CD4-positive, CD25-positive, alpha-beta regulatory T cell (primary cell): ENCODE data around the gene U2SURP. TPM values are rescaled to one million over a fixed set of nuclear protein-coding genes. Genes with fewer than 3 reads are reported as not detected.
A peak's percentile ranks its signal among the peaks of the same experiment; 100 is the strongest.
"Not testable (repeated sequence)": the region's sequence is repeated elsewhere in the genome, so short reads cannot be mapped to it uniquely, and the experiment has no call there.

Source experiments
- ATAC-seq, 2 donors: fragments of 150-1000 bp; cut with Tn5 transposase; one replicate each; pipeline ENCODE4 v1.10.0; 2021; ENCODE audit warnings: low read depth in 2 of 2, moderate number of reproducible peaks in 2 of 2, moderate library complexity in 1 of 2
- DNase-seq, 3 donors: peaks; one replicate each; pipeline versions ENCODE4 v3.0.0 to v3.0.0-alpha.2; 2012 to 2022; ENCODE audit warnings: mixed read lengths in 1 of 3
- H3K27ac ChIP-seq: one replicate; pipeline ENCODE4 v1.7.0; 2013; ENCODE audit warnings: mild to moderate bottlenecking, low read length; ENCODE audit not compliant: insufficient read depth, poor library complexity, severe bottlenecking
- H3K27me3 ChIP-seq: one replicate; pipeline ENCODE4 v1.7.0; 2013; ENCODE audit warnings: low read length; ENCODE audit not compliant: control insufficient read depth, insufficient read depth
- H3K36me3 ChIP-seq: one replicate; pipeline ENCODE4 v1.7.0; 2013; ENCODE audit warnings: mild to moderate bottlenecking, low read length, moderate library complexity; ENCODE audit not compliant: control insufficient read depth, insufficient read depth
- H3K4me1 ChIP-seq: 2 replicates; pipeline ENCODE4 v1.7.0; 2013; ENCODE audit warnings: mild to moderate bottlenecking, low read length; ENCODE audit not compliant: insufficient read depth, control insufficient read depth, poor library complexity, severe bottlenecking
- H3K4me3 ChIP-seq: one replicate; pipeline ENCODE4 v1.7.0; 2013; ENCODE audit warnings: low read depth, mild to moderate bottlenecking, low read length, moderate library complexity
- H3K9me3 ChIP-seq, 2 experiments: 1 replicate in 1 of 2; 2 replicates in 1 of 2; pipeline ENCODE4 v1.7.0; 2013; ENCODE audit warnings: low read length in 2 of 2, mild to moderate bottlenecking in 1 of 2, moderate library complexity in 1 of 2; ENCODE audit not compliant: control insufficient read depth in 2 of 2
- H3K27ac Mint-ChIP-seq, 3 donors: one replicate each; pipeline ENCODE4 v1.8.0; 2020 to 2022; ENCODE audit warnings: mild to moderate bottlenecking in 3 of 3, mixed read lengths in 3 of 3, moderate library complexity in 2 of 3
- H3K27me3 Mint-ChIP-seq: one replicate; pipeline ENCODE4 v1.8.0; 2022; ENCODE audit warnings: mild to moderate bottlenecking, mixed read lengths
- H3K36me3 Mint-ChIP-seq: one replicate; pipeline ENCODE4 v1.8.0; 2020; ENCODE audit warnings: mixed read lengths
- H3K4me1 Mint-ChIP-seq, 4 donors: one replicate each; pipeline ENCODE4 v1.8.0; 2020 to 2022; ENCODE audit warnings: mixed read lengths in 4 of 4, mild to moderate bottlenecking in 1 of 4
- H3K4me3 Mint-ChIP-seq, 4 donors: one replicate each; pipeline ENCODE4 v1.8.0; 2020 to 2022; ENCODE audit warnings: mild to moderate bottlenecking in 4 of 4, mixed read lengths in 4 of 4, moderate library complexity in 3 of 4
- H3K9me3 Mint-ChIP-seq, 7 donors: one replicate each; pipeline ENCODE4 v1.8.0; 2020 to 2022; ENCODE audit warnings: mixed read lengths in 7 of 7, mild to moderate bottlenecking in 3 of 7, moderate library complexity in 2 of 7
- polyA plus RNA-seq, 4 donors: library from polyadenylated mRNA; unstranded; fragments of 300-500 nt; fragmentation: Illumina TruSeq; gene quantifications; one replicate each; pipeline ENCODE4 v1.2.3, GENCODE V29; 2021
- total RNA-seq: library from RNA; stranded (reverse); gene quantifications from one replicate; pipeline ENCODE4 v1.2.3, GENCODE V29; 2022

The U2SURP gene
- total and polyA plus RNA-seq, 5 donors from 2014 or later: 94.2 to 175 (median 116) TPM

GRCh38 chr3:143045639-143046038 is 44.3 kb downstream of the U2SURP start:
- Mint-ChIP-seq H3K36me3 (peaks cover 20% of the 10 kb centered on the region), H3K4me1 (peaks cover 0 to 4% (median 1%) of the 10 kb centered on the region in 4 donors), H3K9me3 (peaks cover 0 to 2% (median 0%) of the 10 kb centered on the region in 7 donors), H3K27me3 (no peaks in the 10 kb centered on the region), H3K4me3 (no peak overlapping the region), H3K27ac (no peak overlapping the region)
- ATAC-seq: no peak
- Histone ChIP-seq H3K36me3 (peaks cover 60% of the 10 kb centered on the region), H3K27me3 (no peaks in the 10 kb centered on the region), H3K27ac (no peak overlapping the region), H3K4me1 (no peaks in the 10 kb centered on the region), H3K9me3 (no peaks in the 10 kb centered on the region), H3K4me3 (no peak overlapping the region)
- no peak for DNase-seq

GRCh38 chr3:143046075-143046474 is 44.7 kb downstream of the U2SURP start:
- not testable (repeated sequence) for H3K4me1 ChIP-seq, H3K9me3 Mint-ChIP-seq, H3K9me3 ChIP-seq, H3K4me3 ChIP-seq, H3K27me3 ChIP-seq, DNase-seq, H3K27ac ChIP-seq, H3K4me3 Mint-ChIP-seq, ATAC-seq, H3K27me3 Mint-ChIP-seq, H3K27ac Mint-ChIP-seq, H3K4me1 Mint-ChIP-seq
- peaks cover 63% of the 10 kb centered on the region for H3K36me3 ChIP-seq
- peaks cover 20% of the 10 kb centered on the region for H3K36me3 Mint-ChIP-seq

- Mint-ChIP-seq H3K9me3 (no peaks in the 10 kb centered on the region), H3K4me3 (no peak overlapping the region), H3K27me3 (no peaks in the 10 kb centered on the region), H3K36me3 (peaks cover 43% of the 10 kb centered on the region), H3K4me1 (peaks cover 3 to 22% (median 7%) of the 10 kb centered on the region in 4 donors), H3K27ac (no peak overlapping the region)
- Histone ChIP-seq H3K4me1 (no peaks in the 10 kb centered on the region), H3K9me3 (no peaks in the 10 kb centered on the region), H3K27me3 (no peaks in the 10 kb centered on the region), H3K36me3 (peaks cover 83% of the 10 kb centered on the region), H3K4me3 (no peak overlapping the region), H3K27ac (no peak overlapping the region)
- no peak for ATAC-seq
- DNase-seq: no peak
Measured at GRCh38 chr3:143054011-143054410, 52.6 kb downstream of the U2SURP start.

GRCh38 chr3:143056372-143056771 is 55.0 kb downstream of the U2SURP start:
- Mint-ChIP-seq H3K27ac (no peak overlapping the region), H3K36me3 (peaks cover 43% of the 10 kb centered on the region), H3K27me3 (no peaks in the 10 kb centered on the region), H3K4me3 (no peak overlapping the region), H3K4me1 (peaks cover 16 to 35% (median 27%) of the 10 kb centered on the region in 4 donors), H3K9me3 (no peaks in the 10 kb centered on the region)
- Histone ChIP-seq H3K27ac (no peak overlapping the region), H3K27me3 (no peaks in the 10 kb centered on the region), H3K4me1 (peaks cover 3% of the 10 kb centered on the region), H3K9me3 (no peaks in the 10 kb centered on the region), H3K36me3 (peaks cover 63% of the 10 kb centered on the region), H3K4me3 (no peak overlapping the region)
- DNase-seq (no peak), ATAC-seq (no peak)

- peaks cover 18% of the 10 kb centered on the region for H3K36me3 ChIP-seq
- H3K27ac Mint-ChIP-seq: peak overlapping the region in 1 of 3 donors; percentile 26
- ATAC-seq (peak; percentile 64 to 70), DNase-seq (peak in 1 of 3 donors; percentile 76)
- H3K9me3 Mint-ChIP-seq: no peaks in the 10 kb centered on the region
- no peaks in the 10 kb centered on the region for H3K27me3 ChIP-seq
- H3K27ac ChIP-seq: peak overlapping the region; percentile 10
- peaks cover 3% of the 10 kb centered on the region for H3K4me1 ChIP-seq
- peaks cover 17 to 31% (median 29%) of the 10 kb centered on the region in 4 donors for H3K4me1 Mint-ChIP-seq
- peak overlapping the region; percentile 27 for H3K4me3 ChIP-seq
- H3K36me3 Mint-ChIP-seq: peaks cover 14% of the 10 kb centered on the region
- peak overlapping the region in 1 of 4 donors; percentile 20 for H3K4me3 Mint-ChIP-seq
- no peaks in the 10 kb centered on the region for H3K27me3 Mint-ChIP-seq
- H3K9me3 ChIP-seq: no peaks in the 10 kb centered on the region
Measured at GRCh38 chr3:143060906-143061305, 59.5 kb downstream of the U2SURP start.

- Mint-ChIP-seq H3K27me3 (no peaks in the 10 kb centered on the region), H3K27ac (no peak overlapping the region), H3K4me1 (peaks cover 17 to 35% (median 27%) of the 10 kb centered on the region in 4 donors), H3K4me3 (no peak overlapping the region), H3K36me3 (peaks cover 4% of the 10 kb centered on the region), H3K9me3 (no peaks in the 10 kb centered on the region)
- Histone ChIP-seq H3K27ac (no peak overlapping the region), H3K36me3 (peaks cover 4% of the 10 kb centered on the region), H3K27me3 (no peaks in the 10 kb centered on the region), H3K4me3 (no peak overlapping the region), H3K4me1 (peaks cover 3% of the 10 kb centered on the region), H3K9me3 (no peaks in the 10 kb centered on the region)
- ATAC-seq: no peak
- no peak for DNase-seq
Measured at GRCh38 chr3:143063018-143063417, 61.6 kb downstream of the U2SURP start.

GRCh38 chr3:143064777-143065176 is 63.4 kb downstream of the U2SURP start:
- Mint-ChIP-seq H3K36me3 (peaks cover 4% of the 10 kb centered on the region), H3K27me3 (no peaks in the 10 kb centered on the region), H3K9me3 (no peaks in the 10 kb centered on the region), H3K4me1 (peaks cover 10 to 23% (median 16%) of the 10 kb centered on the region in 4 donors), H3K4me3 (no peak overlapping the region), H3K27ac (no peak overlapping the region)
- Histone ChIP-seq H3K36me3 (no peaks in the 10 kb centered on the region), H3K9me3 (no peaks in the 10 kb centered on the region), H3K4me1 (peaks cover 2% of the 10 kb centered on the region), H3K27me3 (no peaks in the 10 kb centered on the region), H3K4me3 (no peak overlapping the region), H3K27ac (no peak overlapping the region)
- ATAC-seq (no peak), DNase-seq (no peak)

GRCh38 chr3:143065364-143065763 is 64.0 kb downstream of the U2SURP start:
- Mint-ChIP-seq H3K9me3 (no peaks in the 10 kb centered on the region), H3K27ac (peak overlapping the region in 1 of 3 donors; percentile 13)

More at GRCh38 chr3:143065364-143065763, 64.0 kb downstream of the U2SURP start:
- no peak for DNase-seq
- peaks cover 8 to 17% (median 11%) of the 10 kb centered on the region in 4 donors for H3K4me1 Mint-ChIP-seq
- no peak overlapping the region for H3K4me3 Mint-ChIP-seq
- Histone ChIP-seq H3K9me3 (no peaks in the 10 kb centered on the region), H3K36me3 (no peaks in the 10 kb centered on the region), H3K4me1 (no peaks in the 10 kb centered on the region), H3K4me3 (no peak overlapping the region), H3K27me3 (no peaks in the 10 kb centered on the region), H3K27ac (no peak overlapping the region)
- H3K27me3 Mint-ChIP-seq: no peaks in the 10 kb centered on the region
- ATAC-seq: no peak
- peaks cover 4% of the 10 kb centered on the region for H3K36me3 Mint-ChIP-seq
